ENCODE data around the gene RPA3.

Gene RPA3

GRCh38 chr7:7718492-7718891 lies at the start of gene RPA3:
Gene RPA3, minus strand, starts transcription at chr7:7718607. Its CDS starts 78,189 bp downstream, at chr7:7640418.
- DNase-seq (ENCODE audit: low read depth, low spot score): no peak

- DNase-seq (ENCODE audit: low read depth, low spot score): no peak
Measured at GRCh38 chr7:7766671-7767070, 48.3 kb upstream of the RPA3 start.

- no peak for DNase-seq (ENCODE audit: low read depth, low spot score)
Measured at GRCh38 chr7:7765422-7765821, 47.0 kb upstream of the RPA3 start.

GRCh38 chr7:7764520-7765396 lies 46.4 kb upstream of the RPA3 start:
- no peak for DNase-seq (ENCODE audit: low read depth, low spot score)

GRCh38 chr7:7761974-7762779 lies 43.8 kb upstream of the RPA3 start:
- DNase-seq (ENCODE audit: low read depth, low spot score): no peak

- no peak for DNase-seq (ENCODE audit: low read depth, low spot score)
Measured at GRCh38 chr7:7761340-7761973, 43.0 kb upstream of the RPA3 start.

GRCh38 chr7:7757576-7757975 lies 39.2 kb upstream of the RPA3 start:
- DNase-seq (ENCODE audit: low read depth, low spot score): no peak

- no peak for DNase-seq (ENCODE audit: low read depth, low spot score)
Measured at GRCh38 chr7:7756577-7756976, 38.2 kb upstream of the RPA3 start.

GRCh38 chr7:7751243-7752092 lies 33.1 kb upstream of the RPA3 start:
- no peak for DNase-seq (ENCODE audit: low read depth, low spot score)

- DNase-seq (ENCODE audit: low read depth, low spot score): no peak
Measured at GRCh38 chr7:7750571-7751242, 32.3 kb upstream of the RPA3 start.

- no peak for DNase-seq (ENCODE audit: low read depth, low spot score)
Measured at GRCh38 chr7:7746458-7746857, 28.1 kb upstream of the RPA3 start.

- DNase-seq (ENCODE audit: low read depth, low spot score): no peak
Measured at GRCh38 chr7:7745966-7746365, 27.6 kb upstream of the RPA3 start.

- DNase-seq (ENCODE audit: low read depth, low spot score): no peak
Measured at GRCh38 chr7:7745258-7745657, 26.9 kb upstream of the RPA3 start.

GRCh38 chr7:7742223-7742622 lies 23.8 kb upstream of the RPA3 start:
- no peak for DNase-seq (ENCODE audit: low read depth, low spot score)

GRCh38 chr7:7740037-7740355 lies 21.6 kb upstream of the RPA3 start:
- no peak for DNase-seq (ENCODE audit: low read depth, low spot score)

GRCh38 chr7:7739204-7740036 lies 21.0 kb upstream of the RPA3 start:
- no peak for DNase-seq (ENCODE audit: low read depth, low spot score)

GRCh38 chr7:7738622-7739021 lies 20.2 kb upstream of the RPA3 start:
- no peak for DNase-seq (ENCODE audit: low read depth, low spot score)

GRCh38 chr7:7738177-7738576 lies 19.8 kb upstream of the RPA3 start:
- no peak for DNase-seq (ENCODE audit: low read depth, low spot score)

- no peak for DNase-seq (ENCODE audit: low read depth, low spot score)
Measured at GRCh38 chr7:7737674-7738073, 19.3 kb upstream of the RPA3 start.

- no peak for DNase-seq (ENCODE audit: low read depth, low spot score)
Measured at GRCh38 chr7:7736671-7737070, 18.3 kb upstream of the RPA3 start.
